Measurements from ENCODE around the gene NFKBIE. TPM values are rescaled to one million over a fixed set of nuclear protein-coding genes. Genes with fewer than 3 reads are reported as not detected.
A peak's percentile ranks its signal among the peaks of the same experiment; 100 is the strongest.

The NFKBIE gene
- total RNA-seq, 1 donor from 2014 or later, result 5.3 TPM

- Histone ChIP-seq H3K27me3 (ENCODE audit: control insufficient read depth, insufficient read depth, low read length) (no peaks in the 10 kb centered on the region), H3K36me3 (ENCODE audit: control insufficient read depth, insufficient read depth, low read length) (no peaks in the 10 kb centered on the region), H3K4me3 (ENCODE audit: low read depth, low read length) (no peak overlapping the region)
- no peak for FAIRE-seq
- no peak for DNase-seq (ENCODE audit: low read depth)
- no peak for TF ChIP-seq CTCF (IDR thresholded peaks at IDR 0.05; ENCODE audit: insufficient read depth, low read length, severe bottlenecking)
These were observed 38.1 kb downstream of the NFKBIE start for GRCh38 chr6:44227148-44227793.

- Histone ChIP-seq H3K36me3 (ENCODE audit: control insufficient read depth, insufficient read depth, low read length) (no peaks in the 10 kb centered on the region), H3K27me3 (ENCODE audit: control insufficient read depth, insufficient read depth, low read length) (no peaks in the 10 kb centered on the region), H3K4me3 (ENCODE audit: low read depth, low read length) (no peak overlapping the region)
- no peak for TF ChIP-seq CTCF (IDR thresholded peaks at IDR 0.05; ENCODE audit: insufficient read depth, low read length, severe bottlenecking)
- DNase-seq (ENCODE audit: low read depth), result no peak
- no peak for FAIRE-seq
These were observed 38.8 kb downstream of the NFKBIE start for GRCh38 chr6:44226368-44227147.

- Histone ChIP-seq H3K4me3 (ENCODE audit: low read depth, low read length) (no peak overlapping the region), H3K36me3 (ENCODE audit: control insufficient read depth, insufficient read depth, low read length) (no peaks in the 10 kb centered on the region), H3K27me3 (ENCODE audit: control insufficient read depth, insufficient read depth, low read length) (no peaks in the 10 kb centered on the region)
- no peak for TF ChIP-seq CTCF (IDR thresholded peaks at IDR 0.05; ENCODE audit: insufficient read depth, low read length, severe bottlenecking)
- FAIRE-seq, result no peak
- no peak for DNase-seq (ENCODE audit: low read depth)
These were observed 39.6 kb downstream of the NFKBIE start for GRCh38 chr6:44225579-44226325.

GRCh38 chr6:44224965-44225305, 40.4 kb downstream of the NFKBIE start:
- H3K4me3 ChIP-seq (ENCODE audit: low read depth, low read length), result no peak overlapping the region
- DNase-seq (ENCODE audit: low read depth), result no peak
- H3K27me3 ChIP-seq (ENCODE audit: control insufficient read depth, insufficient read depth, low read length), result no peaks in the 10 kb centered on the region
- no peak for FAIRE-seq
- TF ChIP-seq CTCF (IDR thresholded peaks at IDR 0.05; ENCODE audit: insufficient read depth, low read length, severe bottlenecking), result no peak
- H3K36me3 ChIP-seq (ENCODE audit: control insufficient read depth, insufficient read depth, low read length), result no peaks in the 10 kb centered on the region

GRCh38 chr6:44224029-44224964, 41.1 kb downstream of the NFKBIE start:
- Histone ChIP-seq H3K4me3 (ENCODE audit: low read depth, low read length) (peak overlapping the region; percentile 52), H3K36me3 (ENCODE audit: control insufficient read depth, insufficient read depth, low read length) (no peaks in the 10 kb centered on the region), H3K27me3 (ENCODE audit: control insufficient read depth, insufficient read depth, low read length) (no peaks in the 10 kb centered on the region)
- peak; percentile 54 for DNase-seq (ENCODE audit: low read depth)
- no peak for TF ChIP-seq CTCF (IDR thresholded peaks at IDR 0.05; ENCODE audit: insufficient read depth, low read length, severe bottlenecking)
- FAIRE-seq, result no peak
